ENCODE measurements around the gene TC2N. TPM values are rescaled to one million over a fixed set of nuclear protein-coding genes. Genes with fewer than 3 reads are reported as not detected.

TC2N gene
- total RNA-seq, 1 experiment from 2014 or later = 16.4 TPM

- Histone ChIP-seq H3T11ph (ENCODE audit: low read length) (no peak overlapping the region), H2BK120ac (ENCODE audit: low read depth, low read length, poor library complexity, severe bottlenecking) (no peak overlapping the region), H3K9me3 (ENCODE audit: control insufficient read depth, low read depth, low read length) (no peaks in the 10 kb centered on the region), H3K4me2 (ENCODE audit: insufficient read depth, insufficient read length, low read length) (no peak overlapping the region), H3K79me1 (ENCODE audit: insufficient read depth, low read depth, low read length, poor library complexity, severe bottlenecking) (no peaks in the 10 kb centered on the region), H3K23ac (ENCODE audit: insufficient read length, low read depth, low read length) (no peak overlapping the region), H2BK15ac (ENCODE audit: low read depth, low read length) (no peak overlapping the region), H4K91ac (ENCODE audit: insufficient read length, low read depth, low read length) (no peak overlapping the region), H3K27ac (ENCODE audit: insufficient read length, low read depth, low read length) (no peak overlapping the region), H3K4ac (ENCODE audit: low read depth, low read length) (no peak overlapping the region), H2AFZ (ENCODE audit: low read length) (no peak overlapping the region), H4K8ac (replicated peaks; ENCODE audit: insufficient read length, low read depth, low read length) (no peak overlapping the region), H4K5ac (ENCODE audit: insufficient read length, low read depth, low read length) (no peak overlapping the region), H2BK5ac (ENCODE audit: insufficient read length, low read length) (no peak overlapping the region), H3K4me1 (ENCODE audit: insufficient read depth, low read length) (no peaks in the 10 kb centered on the region; the same call in 1 of the 2 replicates), H3K18ac (ENCODE audit: insufficient read length, low read depth, low read length) (no peak overlapping the region), H4K20me1 (ENCODE audit: control insufficient read depth, insufficient read depth, insufficient read length) (no peaks in the 10 kb centered on the region), H2BK12ac (ENCODE audit: insufficient read length, low read depth, low read length) (no peak overlapping the region), H3K27me3 (ENCODE audit: insufficient read depth, low read length) (no peaks in the 10 kb centered on the region), H2AK5ac (ENCODE audit: insufficient read length, low read length) (no peak overlapping the region), H3K79me2 (ENCODE audit: insufficient read depth, low read length) (0 out of 2 replicates have a peak, but pooled peaks cover 1% of the 10 kb centered on the region), H3K9ac (ENCODE audit: extremely low read depth, insufficient read length, low read length) (no peak overlapping the region), H2BK20ac (ENCODE audit: low read depth, low read length, poor library complexity, severe bottlenecking) (no peak overlapping the region), H3K56ac (ENCODE audit: insufficient read length, low read depth, low read length) (no peak overlapping the region), H3K23me2 (ENCODE audit: insufficient read length, low read depth, low read length, poor library complexity, severe bottlenecking) (no peaks in the 10 kb centered on the region), H3K14ac (ENCODE audit: insufficient read depth, low read length) (no peak overlapping the region)
- Mint-ChIP-seq H3K9me3 (no peaks in the 10 kb centered on the region), H3K4me1 (peaks cover 15 to 19% of the 10 kb centered on the region in 2 experiments), H3K4me3 (no peak overlapping the region), H3K36me3 (ENCODE audit: insufficient read depth in 1 of 3, low read depth in 3 of 3) (no peaks in the 10 kb centered on the region), H3K27me3 (ENCODE audit: low read depth) (no peaks in the 10 kb centered on the region), H3K27ac (no peak overlapping the region)
- no peak for DNase-seq
- no CpG with 5 or more reads among the region's 3 CpGs for WGBS (ENCODE audit: extremely low coverage, insufficient read length, low lambda C conversion rate)
- no peak for TF ChIP-seq CTCF (conservative IDR thresholded peaks at IDR 0.05)
Measured at GRCh38 chr14:91750634-91751198, 116.6 kb downstream of the TC2N start.
